ENCODE results near the gene TAC4. TPM values are rescaled to one million over a fixed set of nuclear protein-coding genes. Genes with fewer than 3 reads are reported as not detected.

Gene TAC4
- total RNA-seq, result not detected in 2 replicates

GRCh38 chr17:49848019-49848473 lies at the start of gene TAC4:
Gene TAC4, minus strand, starts transcription at chr17:49848069. Its CDS starts 52 bp downstream, at chr17:49848017.
- no peak for TF ChIP-seq CTCF (conservative IDR thresholded peaks at IDR 0.05; ENCODE audit: low read depth, low read length)
- DNase-seq (ENCODE audit: low read depth), result no peak

GRCh38 chr17:49896860-49897259 lies 49.0 kb upstream of the TAC4 start:
- no peak overlapping the region for H3K4me3 ChIP-seq (ENCODE audit: low read depth, low read length)
- DNase-seq (ENCODE audit: low read depth), result no peak
- no peak for TF ChIP-seq CTCF (conservative IDR thresholded peaks at IDR 0.05; ENCODE audit: low read depth, low read length)

More at GRCh38 chr17:49848019-49848473, at the start of gene TAC4:
- no peak within 1 kb of the TSS for H3K4me3 ChIP-seq (ENCODE audit: low read depth, low read length)

DNA sequence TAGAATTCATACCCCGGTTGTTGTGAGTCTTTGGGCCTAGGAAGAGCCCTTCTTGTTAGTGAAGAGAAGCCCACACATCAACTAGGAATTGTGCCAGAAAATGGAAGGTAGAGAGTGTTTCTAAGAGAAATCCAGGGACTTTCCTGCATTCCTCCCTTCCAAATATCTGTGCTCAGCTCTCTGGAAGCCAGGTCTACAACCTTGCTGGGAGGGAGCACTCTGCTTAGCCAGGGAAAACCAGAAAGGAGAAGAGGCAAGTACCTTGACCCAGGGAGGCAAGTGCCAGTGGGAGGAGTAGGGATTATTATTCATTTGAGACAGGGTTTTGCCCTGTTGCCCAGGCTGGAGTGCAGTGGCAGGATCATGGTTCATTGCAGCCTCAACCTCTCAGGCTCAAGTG lies 48.4 kb upstream of the TAC4 start:
- no peak for TF ChIP-seq CTCF (conservative IDR thresholded peaks at IDR 0.05; ENCODE audit: low read depth, low read length)
- no peak for DNase-seq (ENCODE audit: low read depth)
- no peak overlapping the region for H3K4me3 ChIP-seq (ENCODE audit: low read depth, low read length)

GRCh38 chr17:49895812-49896211 lies 47.9 kb upstream of the TAC4 start:
- DNase-seq (ENCODE audit: low read depth), result no peak
- no peak overlapping the region for H3K4me3 ChIP-seq (ENCODE audit: low read depth, low read length)
- no peak for TF ChIP-seq CTCF (conservative IDR thresholded peaks at IDR 0.05; ENCODE audit: low read depth, low read length)

- no peak for DNase-seq (ENCODE audit: low read depth)
- TF ChIP-seq CTCF (conservative IDR thresholded peaks at IDR 0.05; ENCODE audit: low read depth, low read length), result no peak
- H3K4me3 ChIP-seq (ENCODE audit: low read depth, low read length), result no peak overlapping the region
These were observed 46.9 kb upstream of the TAC4 start for GRCh38 chr17:49894761-49895160.

DNA sequence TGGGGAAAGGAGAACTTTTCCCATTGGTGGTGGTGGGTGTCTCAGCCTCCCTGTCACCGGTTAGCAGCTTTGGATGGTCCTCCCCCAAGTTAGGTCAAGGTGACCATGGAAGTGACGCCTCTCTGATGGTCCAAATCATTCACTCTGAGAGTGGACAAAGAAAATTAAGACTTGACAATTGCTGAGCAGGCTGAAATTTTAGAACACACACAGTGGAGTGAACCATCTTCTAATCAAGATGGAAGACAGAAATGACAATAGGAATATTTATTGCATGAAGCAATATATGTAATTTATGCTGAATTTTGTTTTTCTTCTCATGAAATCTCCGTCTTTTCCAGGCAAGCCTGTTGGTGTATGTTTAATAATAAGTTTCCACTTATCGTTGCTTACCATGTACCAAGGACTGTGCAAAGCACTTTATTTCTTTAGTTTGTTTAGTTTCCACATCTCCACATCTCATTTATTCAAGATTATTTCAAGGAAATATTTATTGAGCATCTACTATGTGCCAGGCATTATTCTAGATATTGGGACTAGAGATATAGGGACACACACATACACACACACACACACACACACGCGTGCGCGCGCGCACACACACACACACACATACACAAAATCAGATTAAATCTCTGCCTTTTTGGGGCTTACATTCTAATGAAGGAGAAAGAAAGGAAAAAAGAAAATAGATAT lies 44.0 kb upstream of the TAC4 start:
- TF ChIP-seq CTCF (conservative IDR thresholded peaks at IDR 0.05; ENCODE audit: low read depth, low read length), result no peak
- H3K4me3 ChIP-seq (ENCODE audit: low read depth, low read length), result no peak overlapping the region
- DNase-seq (ENCODE audit: low read depth), result no peak

- no peak for DNase-seq (ENCODE audit: low read depth)
- TF ChIP-seq CTCF (conservative IDR thresholded peaks at IDR 0.05; ENCODE audit: low read depth, low read length), result no peak
- H3K4me3 ChIP-seq (ENCODE audit: low read depth, low read length), result no peak overlapping the region
These were observed 43.4 kb upstream of the TAC4 start for GRCh38 chr17:49891271-49891670.

All from epithelial cell of proximal tubule (primary cell).